HepG2 (cell line): Measurements from ENCODE around the gene PDZD4. TPM values are rescaled to one million over a fixed set of nuclear protein-coding genes. Genes with fewer than 3 reads are reported as not detected.

Experiments
- ARID3A ChIP-seq: IDR thresholded peaks from 2 replicates; pipeline ENCODE4 v1.6.1; 2012; ENCODE audit warnings: low read depth, low read length, improper control_type of control experiment
- ARID4A ChIP-seq: sonication (generic); formaldehyde crosslinking; IDR thresholded peaks from 2 replicates; pipeline ENCODE4 v1.5.0; 2020; ENCODE audit warnings: mild to moderate bottlenecking, missing genetic modification reagents, borderline replicate concordance
- SRF ChIP-seq: IDR thresholded peaks from 2 replicates; pipeline ENCODE4 v1.6.1; 2011; ENCODE audit warnings: mild to moderate bottlenecking, low read depth, low read length, moderate library complexity
- ZNF232 ChIP-seq: sonication (generic); formaldehyde crosslinking; IDR thresholded peaks from 2 replicates; pipeline ENCODE4 v1.4.0; 2020; ENCODE audit warnings: missing genetic modification reagents, borderline replicate concordance
- ZNF567 ChIP-seq: sonication (generic); formaldehyde crosslinking; IDR thresholded peaks from 2 replicates; pipeline ENCODE4 v1.8.1; 2023; ENCODE audit warnings: mild to moderate bottlenecking, missing genetic modification reagents, borderline replicate concordance
- ZNF644 ChIP-seq: IDR thresholded peaks from 2 replicates; pipeline ENCODE4 v1.6.1; 2016; ENCODE audit warnings: low read depth
- polyA plus RNA-seq, 8 experiments: library from polyadenylated mRNA; depleted of rRNA in 3 of 8; stranded (reverse) in 7 of 8; unstranded in 1 of 8; fragments of >200 nt; fragmentation: Illumina TruSeq in 4 of 8; extraction: Trizol in 4 of 8; gene quantifications; 2 replicates each; pipeline versions ENCODE4 v1.2.1 to v1.2.3, GENCODE V29; 2011 to 2016; ENCODE audit warnings: low read depth in 4 of 8, missing spikeins in 1 of 8, mixed read lengths in 1 of 8; ENCODE audit not compliant: insufficient read depth in 1 of 8
- total RNA-seq, 5 experiments: library from RNA; depleted of rRNA; stranded (reverse); fragments of >200 nt; fragmentation: Illumina TruSeq; extraction: Trizol; gene quantifications; 2 replicates each; pipeline ENCODE4 v1.2.3, GENCODE V29; 2016; ENCODE audit warnings: low read depth in 1 of 5
- TF ChIP-seq, protein P1 (sequence below): sonication (generic); formaldehyde crosslinking; IDR thresholded peaks from 2 replicates; pipeline ENCODE4 v1.5.0; 2020; ENCODE audit warnings: missing genetic modification reagents
- TF ChIP-seq, protein P2 (sequence below): sonication (generic); formaldehyde crosslinking; conservative IDR thresholded peaks from 2 replicates; pipeline ENCODE4 v1.4.0; 2020; ENCODE audit warnings: missing genetic modification reagents
- TF ChIP-seq, protein P3 (sequence below): sonication (generic); formaldehyde crosslinking; IDR thresholded peaks from 2 replicates; pipeline ENCODE4 v1.5.0; 2020; ENCODE audit warnings: mild to moderate bottlenecking, missing genetic modification reagents
- TF ChIP-seq, protein P4 (sequence below): sonication (generic); formaldehyde crosslinking; IDR thresholded peaks from 2 replicates; pipeline ENCODE4 v1.4.0; 2020; ENCODE audit warnings: mild to moderate bottlenecking, missing genetic modification reagents

The PDZD4 gene
- total and polyA plus RNA-seq, 2 of the 13 experiments (the other 11 are each of a cell fraction or from before 2014, with no cell fraction given) = not detected

- TF ChIP-seq ARID4A (CRISPR knock-in tag) (peak; percentile 35; the same call in 1 of the 2 replicates), ARID3A (no peak), ZNF567 (CRISPR knock-in tag) (no peak), ZNF644 (no peak), ZNF232 (CRISPR knock-in tag) (no peak), SRF (no peak)
- TF ChIP-seq, protein P1, sequence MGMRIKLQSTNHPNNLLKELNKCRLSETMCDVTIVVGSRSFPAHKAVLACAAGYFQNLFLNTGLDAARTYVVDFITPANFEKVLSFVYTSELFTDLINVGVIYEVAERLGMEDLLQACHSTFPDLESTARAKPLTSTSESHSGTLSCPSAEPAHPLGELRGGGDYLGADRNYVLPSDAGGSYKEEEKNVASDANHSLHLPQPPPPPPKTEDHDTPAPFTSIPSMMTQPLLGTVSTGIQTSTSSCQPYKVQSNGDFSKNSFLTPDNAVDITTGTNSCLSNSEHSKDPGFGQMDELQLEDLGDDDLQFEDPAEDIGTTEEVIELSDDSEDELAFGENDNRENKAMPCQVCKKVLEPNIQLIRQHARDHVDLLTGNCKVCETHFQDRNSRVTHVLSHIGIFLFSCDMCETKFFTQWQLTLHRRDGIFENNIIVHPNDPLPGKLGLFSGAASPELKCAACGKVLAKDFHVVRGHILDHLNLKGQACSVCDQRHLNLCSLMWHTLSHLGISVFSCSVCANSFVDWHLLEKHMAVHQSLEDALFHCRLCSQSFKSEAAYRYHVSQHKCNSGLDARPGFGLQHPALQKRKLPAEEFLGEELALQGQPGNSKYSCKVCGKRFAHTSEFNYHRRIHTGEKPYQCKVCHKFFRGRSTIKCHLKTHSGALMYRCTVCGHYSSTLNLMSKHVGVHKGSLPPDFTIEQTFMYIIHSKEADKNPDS (CRISPR knock-in tag) = no peak
- TF ChIP-seq, protein P2, sequence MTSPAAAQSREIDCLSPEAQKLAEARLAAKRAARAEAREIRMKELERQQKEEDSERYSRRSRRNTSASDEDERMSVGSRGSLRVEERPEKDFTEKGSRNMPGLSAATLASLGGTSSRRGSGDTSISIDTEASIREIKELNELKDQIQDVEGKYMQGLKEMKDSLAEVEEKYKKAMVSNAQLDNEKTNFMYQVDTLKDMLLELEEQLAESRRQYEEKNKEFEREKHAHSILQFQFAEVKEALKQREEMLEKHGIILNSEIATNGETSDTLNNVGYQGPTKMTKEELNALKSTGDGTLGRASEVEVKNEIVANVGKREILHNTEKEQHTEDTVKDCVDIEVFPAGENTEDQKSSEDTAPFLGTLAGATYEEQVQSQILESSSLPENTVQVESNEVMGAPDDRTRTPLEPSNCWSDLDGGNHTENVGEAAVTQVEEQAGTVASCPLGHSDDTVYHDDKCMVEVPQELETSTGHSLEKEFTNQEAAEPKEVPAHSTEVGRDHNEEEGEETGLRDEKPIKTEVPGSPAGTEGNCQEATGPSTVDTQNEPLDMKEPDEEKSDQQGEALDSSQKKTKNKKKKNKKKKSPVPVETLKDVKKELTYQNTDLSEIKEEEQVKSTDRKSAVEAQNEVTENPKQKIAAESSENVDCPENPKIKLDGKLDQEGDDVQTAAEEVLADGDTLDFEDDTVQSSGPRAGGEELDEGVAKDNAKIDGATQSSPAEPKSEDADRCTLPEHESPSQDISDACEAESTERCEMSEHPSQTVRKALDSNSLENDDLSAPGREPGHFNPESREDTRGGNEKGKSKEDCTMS = no peak
- TF ChIP-seq, protein P3, sequence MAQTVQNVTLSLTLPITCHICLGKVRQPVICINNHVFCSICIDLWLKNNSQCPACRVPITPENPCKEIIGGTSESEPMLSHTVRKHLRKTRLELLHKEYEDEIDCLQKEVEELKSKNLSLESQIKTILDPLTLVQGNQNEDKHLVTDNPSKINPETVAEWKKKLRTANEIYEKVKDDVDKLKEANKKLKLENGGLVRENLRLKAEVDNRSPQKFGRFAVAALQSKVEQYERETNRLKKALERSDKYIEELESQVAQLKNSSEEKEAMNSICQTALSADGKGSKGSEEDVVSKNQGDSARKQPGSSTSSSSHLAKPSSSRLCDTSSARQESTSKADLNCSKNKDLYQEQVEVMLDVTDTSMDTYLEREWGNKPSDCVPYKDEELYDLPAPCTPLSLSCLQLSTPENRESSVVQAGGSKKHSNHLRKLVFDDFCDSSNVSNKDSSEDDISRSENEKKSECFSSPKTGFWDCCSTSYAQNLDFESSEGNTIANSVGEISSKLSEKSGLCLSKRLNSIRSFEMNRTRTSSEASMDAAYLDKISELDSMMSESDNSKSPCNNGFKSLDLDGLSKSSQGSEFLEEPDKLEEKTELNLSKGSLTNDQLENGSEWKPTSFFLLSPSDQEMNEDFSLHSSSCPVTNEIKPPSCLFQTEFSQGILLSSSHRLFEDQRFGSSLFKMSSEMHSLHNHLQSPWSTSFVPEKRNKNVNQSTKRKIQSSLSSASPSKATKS (CRISPR knock-in tag) = no peak
- TF ChIP-seq, protein P4, sequence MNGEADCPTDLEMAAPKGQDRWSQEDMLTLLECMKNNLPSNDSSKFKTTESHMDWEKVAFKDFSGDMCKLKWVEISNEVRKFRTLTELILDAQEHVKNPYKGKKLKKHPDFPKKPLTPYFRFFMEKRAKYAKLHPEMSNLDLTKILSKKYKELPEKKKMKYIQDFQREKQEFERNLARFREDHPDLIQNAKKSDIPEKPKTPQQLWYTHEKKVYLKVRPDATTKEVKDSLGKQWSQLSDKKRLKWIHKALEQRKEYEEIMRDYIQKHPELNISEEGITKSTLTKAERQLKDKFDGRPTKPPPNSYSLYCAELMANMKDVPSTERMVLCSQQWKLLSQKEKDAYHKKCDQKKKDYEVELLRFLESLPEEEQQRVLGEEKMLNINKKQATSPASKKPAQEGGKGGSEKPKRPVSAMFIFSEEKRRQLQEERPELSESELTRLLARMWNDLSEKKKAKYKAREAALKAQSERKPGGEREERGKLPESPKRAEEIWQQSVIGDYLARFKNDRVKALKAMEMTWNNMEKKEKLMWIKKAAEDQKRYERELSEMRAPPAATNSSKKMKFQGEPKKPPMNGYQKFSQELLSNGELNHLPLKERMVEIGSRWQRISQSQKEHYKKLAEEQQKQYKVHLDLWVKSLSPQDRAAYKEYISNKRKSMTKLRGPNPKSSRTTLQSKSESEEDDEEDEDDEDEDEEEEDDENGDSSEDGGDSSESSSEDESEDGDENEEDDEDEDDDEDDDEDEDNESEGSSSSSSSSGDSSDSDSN (CRISPR knock-in tag) = peak; percentile 48
Observed at GRCh38 chrX:153763989-153764755, 66.2 kb downstream of the PDZD4 start, which contains the start of gene PLXNB3 (continued).
